H1 (cell line): ENCODE results near the gene NTNG2. TPM values are rescaled to one million over a fixed set of nuclear protein-coding genes. Genes with fewer than 3 reads are reported as not detected.

Experiments used
- CBX5 ChIP-seq: fragments of 300-800, 300-1000 bp; sonication (generic); IDR thresholded peaks from 2 replicates; pipeline ENCODE4 v1.7.1; 2016; ENCODE audit warnings: antibody characterized with exemption, low read length, low read depth
- CTCF ChIP-seq, 3 experiments: IDR thresholded peaks; 1 replicate in 2 of 3; 2 replicates in 1 of 3; pipeline versions ENCODE4 v1.5.1 to v1.6.1; 2011; ENCODE audit warnings: low read length in 3 of 3, mild to moderate bottlenecking in 3 of 3, inconsistent platforms in 2 of 3, low read depth in 1 of 3, moderate library complexity in 1 of 3; ENCODE audit not compliant: insufficient read depth in 1 of 3; ENCODE audit errors: control extremely low read depth in 1 of 3
- E2F6 ChIP-seq: IDR thresholded peaks from 2 replicates; pipeline ENCODE4 v1.6.1; 2012; ENCODE audit warnings: inconsistent platforms
- EGR1 ChIP-seq: IDR thresholded peaks from 2 replicates; pipeline ENCODE4 v1.6.1; 2011; ENCODE audit warnings: low read depth, low read length, borderline replicate concordance
- EP300 ChIP-seq, 2 experiments: IDR thresholded peaks; 1 replicate in 1 of 2; 2 replicates in 1 of 2; pipeline ENCODE4 v1.6.1; 2011 to 2012; ENCODE audit warnings: low read depth in 2 of 2, low read length in 2 of 2, mild to moderate bottlenecking in 2 of 2, borderline replicate concordance in 1 of 2, inconsistent platforms in 1 of 2, moderate library complexity in 1 of 2
- GABPA ChIP-seq: IDR thresholded peaks from 2 replicates; pipeline ENCODE4 v1.6.1; 2011; ENCODE audit warnings: mild to moderate bottlenecking, low read length, moderate library complexity, borderline replicate concordance; ENCODE audit not compliant: insufficient read depth
- GTF2F1 ChIP-seq: IDR thresholded peaks from 2 replicates; pipeline ENCODE4 v1.6.1; 2012; ENCODE audit warnings: low read depth, low read length, improper control_type of control experiment, borderline replicate concordance
- KDM4A ChIP-seq: IDR thresholded peaks from one replicate; pipeline ENCODE4 v1.7.1; 2012; ENCODE audit warnings: low read depth, mild to moderate bottlenecking, moderate library complexity, low read length, inconsistent platforms; ENCODE audit not compliant: severe bottlenecking
- KDM5A ChIP-seq: fragments of 200-600 bp; IDR thresholded peaks from 2 replicates; pipeline ENCODE4 v1.7.1; 2012; ENCODE audit warnings: mild to moderate bottlenecking, low read length, inconsistent platforms, mixed read lengths
- RFX5 ChIP-seq: IDR thresholded peaks from 2 replicates; pipeline ENCODE4 v1.6.1; 2011; ENCODE audit warnings: low read depth, low read length, improper control_type of control experiment, borderline replicate concordance
- SIRT6 ChIP-seq: IDR thresholded peaks from one replicate; pipeline ENCODE4 v1.7.1; 2012; ENCODE audit warnings: low read length, inconsistent platforms
- SP4 ChIP-seq: IDR thresholded peaks from 2 replicates; pipeline ENCODE4 v1.6.1; 2012; ENCODE audit warnings: low read length, inconsistent platforms
- YY1 ChIP-seq: IDR thresholded peaks from 2 replicates; pipeline ENCODE4 v1.6.1; 2011; ENCODE audit warnings: low read depth, mild to moderate bottlenecking, low read length
- polyA plus RNA-seq, 7 experiments: library from polyadenylated mRNA; depleted of rRNA in 3 of 7; stranded (reverse) in 5 of 7; unstranded in 2 of 7; fragments of >200 nt in 5 of 7; fragments of 200-250 nt in 2 of 7; gene quantifications; 1 replicate in 5 of 7; 2 replicates in 1 of 7; 4 replicates in 1 of 7; pipeline versions ENCODE4 v1.2.1 to v1.2.3, GENCODE V29; 2011 to 2013; ENCODE audit warnings: missing spikeins in 2 of 7, mixed read lengths in 2 of 7
- total RNA-seq: library from RNA; stranded (reverse); fragmentation: NEBNext Ultra II Directional; extraction: Animal tissue kit (Norgen Biotek cat#: 25700); gene quantifications from 2 replicates; pipeline ENCODE4 v1.2.1, GENCODE V29; 2021

Gene NTNG2
- total and polyA plus RNA-seq, 2 of the 8 experiments (the other 6 are each of a cell fraction or from before 2014, with no cell fraction given): 1.4 to 1.5 TPM

- TF ChIP-seq E2F6: 0 out of 2 replicates have a peak, but pooled peaks have one; percentile 48
- TF ChIP-seq GABPA: peak; percentile 76; the same call in 1 of the 2 replicates
- no peak for TF ChIP-seq GTF2F1
- TF ChIP-seq RFX5: no peak
- no peak for TF ChIP-seq KDM4A
- TF ChIP-seq EP300 (IDR thresholded peaks at IDR 0.05; ENCODE audit: borderline replicate concordance in 1 of 2, low read depth in 2 of 2, low read length in 2 of 2): no peak
- TF ChIP-seq YY1: peak; percentile 82
- no peak for TF ChIP-seq EGR1
- TF ChIP-seq CBX5: no peak
- TF ChIP-seq KDM5A: no peak
- no peak for TF ChIP-seq SIRT6
- no peak for TF ChIP-seq SP4
- peak; percentile 95 to 96 (median 95) for TF ChIP-seq CTCF (IDR thresholded peaks at IDR 0.05; ENCODE audit: control extremely low read depth in 1 of 3, insufficient read depth in 1 of 3, low read depth in 1 of 3, low read length in 3 of 3)
Measured at GRCh38 chr9:132169672-132170392, 8.0 kb downstream of the NTNG2 start (continued).
